ENCODE results near the gene GOLGA2. TPM values are rescaled to one million over a fixed set of nuclear protein-coding genes. Genes with fewer than 3 reads are reported as not detected.
A peak's percentile ranks its signal among the peaks of the same experiment; 100 is the strongest.

Gene GOLGA2
- total and polyA plus RNA-seq, 2 of the 13 experiments (the other 11 are each of a cell fraction or from before 2014, with no cell fraction given) = 45.3 to 45.8 TPM

DNA sequence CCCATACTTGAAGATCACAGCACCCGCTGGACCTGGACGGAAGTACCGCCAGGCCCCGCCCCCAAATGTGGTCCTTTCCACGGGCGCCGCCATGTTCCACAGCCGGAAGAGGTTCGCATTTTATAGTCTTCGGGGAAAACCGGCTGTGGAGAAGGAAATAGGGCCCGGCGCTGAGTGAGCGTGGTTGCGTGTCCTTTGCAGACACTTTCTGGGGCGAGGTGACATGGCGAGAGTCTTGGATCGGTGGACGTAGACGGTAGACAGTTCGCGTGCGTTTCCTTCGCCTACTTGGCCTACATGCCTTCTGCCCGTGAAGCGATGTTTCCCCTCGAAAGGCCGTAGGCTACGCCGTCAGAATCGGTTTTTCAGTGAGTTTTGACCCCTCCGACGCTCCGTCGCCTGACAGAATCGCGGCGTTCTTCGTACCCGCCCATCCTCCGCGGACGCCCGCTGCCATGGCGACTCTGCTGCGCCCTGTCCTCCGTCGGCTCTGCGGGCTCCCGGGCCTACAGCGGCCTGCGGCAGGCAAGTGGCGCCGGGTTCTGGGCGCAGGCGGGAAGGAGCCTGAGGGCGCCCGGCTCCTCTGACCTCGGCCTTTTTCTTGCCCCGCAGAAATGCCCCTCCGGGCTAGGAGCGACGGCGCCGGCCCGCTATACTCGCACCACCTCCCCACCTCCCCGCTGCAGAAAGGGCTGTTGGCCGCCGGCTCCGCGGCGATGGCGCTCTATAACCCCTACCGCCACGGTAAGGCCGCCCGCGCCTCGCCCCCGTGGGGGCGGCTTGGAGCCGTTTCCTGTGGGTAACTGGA is 46.8 kb upstream of the GOLGA2 start, which contains the start of the genes COQ4 and TRUB2 (continued):
- TF ChIP-seq, protein P1, sequence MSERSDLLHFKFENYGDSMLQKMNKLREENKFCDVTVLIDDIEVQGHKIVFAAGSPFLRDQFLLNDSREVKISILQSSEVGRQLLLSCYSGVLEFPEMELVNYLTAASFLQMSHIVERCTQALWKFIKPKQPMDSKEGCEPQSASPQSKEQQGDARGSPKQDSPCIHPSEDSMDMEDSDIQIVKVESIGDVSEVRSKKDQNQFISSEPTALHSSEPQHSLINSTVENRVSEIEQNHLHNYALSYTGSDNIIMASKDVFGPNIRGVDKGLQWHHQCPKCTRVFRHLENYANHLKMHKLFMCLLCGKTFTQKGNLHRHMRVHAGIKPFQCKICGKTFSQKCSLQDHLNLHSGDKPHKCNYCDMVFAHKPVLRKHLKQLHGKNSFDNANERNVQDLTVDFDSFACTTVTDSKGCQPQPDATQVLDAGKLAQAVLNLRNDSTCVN (CRISPR knock-in tag; IDR thresholded peaks at IDR 0.05; ENCODE audit: borderline replicate concordance) = 0 out of 2 replicates have a peak, but pooled peaks have one; percentile 33
- TF ChIP-seq, protein P2, sequence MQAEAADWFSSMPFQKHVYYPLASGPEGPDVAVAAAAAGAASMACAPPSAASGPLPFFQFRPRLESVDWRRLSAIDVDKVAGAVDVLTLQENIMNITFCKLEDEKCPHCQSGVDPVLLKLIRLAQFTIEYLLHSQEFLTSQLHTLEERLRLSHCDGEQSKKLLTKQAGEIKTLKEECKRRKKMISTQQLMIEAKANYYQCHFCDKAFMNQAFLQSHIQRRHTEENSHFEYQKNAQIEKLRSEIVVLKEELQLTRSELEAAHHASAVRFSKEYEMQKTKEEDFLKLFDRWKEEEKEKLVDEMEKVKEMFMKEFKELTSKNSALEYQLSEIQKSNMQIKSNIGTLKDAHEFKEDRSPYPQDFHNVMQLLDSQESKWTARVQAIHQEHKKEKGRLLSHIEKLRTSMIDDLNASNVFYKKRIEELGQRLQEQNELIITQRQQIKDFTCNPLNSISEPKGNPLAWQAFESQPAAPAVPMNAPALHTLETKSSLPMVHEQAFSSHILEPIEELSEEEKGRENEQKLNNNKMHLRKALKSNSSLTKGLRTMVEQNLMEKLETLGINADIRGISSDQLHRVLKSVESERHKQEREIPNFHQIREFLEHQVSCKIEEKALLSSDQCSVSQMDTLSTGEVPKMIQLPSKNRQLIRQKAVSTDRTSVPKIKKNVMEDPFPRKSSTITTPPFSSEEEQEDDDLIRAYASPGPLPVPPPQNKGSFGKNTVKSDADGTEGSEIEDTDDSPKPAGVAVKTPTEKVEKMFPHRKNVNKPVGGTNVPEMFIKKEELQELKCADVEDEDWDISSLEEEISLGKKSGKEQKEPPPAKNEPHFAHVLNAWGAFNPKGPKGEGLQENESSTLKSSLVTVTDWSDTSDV (CRISPR knock-in tag; IDR thresholded peaks at IDR 0.05) = no peak
- TF ChIP-seq, protein P3, sequence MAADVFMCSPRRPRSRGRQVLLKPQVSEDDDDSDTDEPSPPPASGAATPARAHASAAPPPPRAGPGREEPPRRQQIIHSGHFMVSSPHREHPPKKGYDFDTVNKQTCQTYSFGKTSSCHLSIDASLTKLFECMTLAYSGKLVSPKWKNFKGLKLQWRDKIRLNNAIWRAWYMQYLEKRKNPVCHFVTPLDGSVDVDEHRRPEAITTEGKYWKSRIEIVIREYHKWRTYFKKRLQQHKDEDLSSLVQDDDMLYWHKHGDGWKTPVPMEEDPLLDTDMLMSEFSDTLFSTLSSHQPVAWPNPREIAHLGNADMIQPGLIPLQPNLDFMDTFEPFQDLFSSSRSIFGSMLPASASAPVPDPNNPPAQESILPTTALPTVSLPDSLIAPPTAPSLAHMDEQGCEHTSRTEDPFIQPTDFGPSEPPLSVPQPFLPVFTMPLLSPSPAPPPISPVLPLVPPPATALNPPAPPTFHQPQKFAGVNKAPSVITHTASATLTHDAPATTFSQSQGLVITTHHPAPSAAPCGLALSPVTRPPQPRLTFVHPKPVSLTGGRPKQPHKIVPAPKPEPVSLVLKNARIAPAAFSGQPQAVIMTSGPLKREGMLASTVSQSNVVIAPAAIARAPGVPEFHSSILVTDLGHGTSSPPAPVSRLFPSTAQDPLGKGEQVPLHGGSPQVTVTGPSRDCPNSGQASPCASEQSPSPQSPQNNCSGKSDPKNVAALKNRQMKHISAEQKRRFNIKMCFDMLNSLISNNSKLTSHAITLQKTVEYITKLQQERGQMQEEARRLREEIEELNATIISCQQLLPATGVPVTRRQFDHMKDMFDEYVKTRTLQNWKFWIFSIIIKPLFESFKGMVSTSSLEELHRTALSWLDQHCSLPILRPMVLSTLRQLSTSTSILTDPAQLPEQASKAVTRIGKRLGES (CRISPR knock-in tag; IDR thresholded peaks at IDR 0.05; ENCODE audit: borderline replicate concordance) = no peak
- TF ChIP-seq ZNF709 (CRISPR knock-in tag; IDR thresholded peaks at IDR 0.05) (peak; percentile 86), EEA1 (CRISPR knock-in tag; IDR thresholded peaks at IDR 0.05; ENCODE audit: borderline replicate concordance) (no peak; the same call in 1 of the 2 replicates), SRSF4 (IDR thresholded peaks at IDR 0.05; ENCODE audit: low read depth, low read length, poor library complexity, severe bottlenecking) (no peak), TGIF2 (CRISPR knock-in tag; IDR thresholded peaks at IDR 0.05) (no peak; the same call in 1 of the 2 replicates), AHR (CRISPR knock-in tag; IDR thresholded peaks at IDR 0.05) (peak; percentile 93; the same call in 1 of the 2 replicates), MAFF (IDR thresholded peaks at IDR 0.05; ENCODE audit: low read depth, low read length) (no peak), ZNF616 (CRISPR knock-in tag; IDR thresholded peaks at IDR 0.05; ENCODE audit: low read depth) (no peak), IRX3 (CRISPR knock-in tag; IDR thresholded peaks at IDR 0.05; ENCODE audit: borderline replicate concordance, low read depth) (no peak), ISX (CRISPR knock-in tag; conservative IDR thresholded peaks at IDR 0.05) (no peak), HNF4G (IDR thresholded peaks at IDR 0.05; ENCODE audit: borderline replicate concordance, low read depth, low read length) (peak; percentile 38; the same call in 1 of the 2 replicates), HNF4G (CRISPR knock-in tag; IDR thresholded peaks at IDR 0.05; ENCODE audit: borderline replicate concordance, low read depth) (peak; percentile 11; the same call in 1 of the 2 replicates), ZNF33B (CRISPR knock-in tag; IDR thresholded peaks at IDR 0.05) (peak; percentile 60; the same call in 1 of the 2 replicates), YY1 (IDR thresholded peaks at IDR 0.05; ENCODE audit: insufficient read depth, insufficient replicate concordance, low read depth, low read length) (peak; percentile 99)
- TF ChIP-seq, protein P4, sequence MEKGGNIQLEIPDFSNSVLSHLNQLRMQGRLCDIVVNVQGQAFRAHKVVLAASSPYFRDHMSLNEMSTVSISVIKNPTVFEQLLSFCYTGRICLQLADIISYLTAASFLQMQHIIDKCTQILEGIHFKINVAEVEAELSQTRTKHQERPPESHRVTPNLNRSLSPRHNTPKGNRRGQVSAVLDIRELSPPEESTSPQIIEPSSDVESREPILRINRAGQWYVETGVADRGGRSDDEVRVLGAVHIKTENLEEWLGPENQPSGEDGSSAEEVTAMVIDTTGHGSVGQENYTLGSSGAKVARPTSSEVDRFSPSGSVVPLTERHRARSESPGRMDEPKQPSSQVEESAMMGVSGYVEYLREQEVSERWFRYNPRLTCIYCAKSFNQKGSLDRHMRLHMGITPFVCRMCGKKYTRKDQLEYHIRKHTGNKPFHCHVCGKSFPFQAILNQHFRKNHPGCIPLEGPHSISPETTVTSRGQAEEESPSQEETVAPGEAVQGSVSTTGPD (CRISPR knock-in tag; IDR thresholded peaks at IDR 0.05) = no peak
- TF ChIP-seq, protein P5, sequence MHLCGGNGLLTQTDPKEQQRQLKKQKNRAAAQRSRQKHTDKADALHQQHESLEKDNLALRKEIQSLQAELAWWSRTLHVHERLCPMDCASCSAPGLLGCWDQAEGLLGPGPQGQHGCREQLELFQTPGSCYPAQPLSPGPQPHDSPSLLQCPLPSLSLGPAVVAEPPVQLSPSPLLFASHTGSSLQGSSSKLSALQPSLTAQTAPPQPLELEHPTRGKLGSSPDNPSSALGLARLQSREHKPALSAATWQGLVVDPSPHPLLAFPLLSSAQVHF (CRISPR knock-in tag; IDR thresholded peaks at IDR 0.05) = 0 out of 2 replicates have a peak, but pooled peaks have one; percentile 25

Measured in HepG2 (cell line).